NK-92 treated with Interleukin-12 subunit alpha and Interleukin-12 subunit beta, amount 100 ng/mL, for 24 hours (cell line): ENCODE data around the gene C9orf50.
"Not testable (repeated sequence)": the region's sequence is repeated elsewhere in the genome, so short reads cannot be mapped to it uniquely, and the experiment has no call there.

ENCODE experiments used
- DNase-seq: peaks from one replicate; lab custom pipeline; 2025; lab: John Stamatoyannopoulos, UW

The C9orf50 gene

GRCh38 chr9:129648092-129648763 lies 27.3 kb upstream of the C9orf50 start:
- DNase-seq, result no peak

- no peak for DNase-seq
These were observed 26.7 kb upstream of the C9orf50 start for GRCh38 chr9:129647635-129648034.

- DNase-seq, result no peak
These were observed 25.8 kb upstream of the C9orf50 start for GRCh38 chr9:129646654-129647053.

- no peak for DNase-seq
These were observed 25.4 kb upstream of the C9orf50 start for GRCh38 chr9:129646252-129646651.

GRCh38 chr9:129644902-129645301 lies 24.0 kb upstream of the C9orf50 start:
- no peak for DNase-seq

- DNase-seq, result no peak
These were observed 23.5 kb upstream of the C9orf50 start for GRCh38 chr9:129644365-129644764.

GRCh38 chr9:129643706-129644105 lies 22.8 kb upstream of the C9orf50 start:
- no peak for DNase-seq

GRCh38 chr9:129641750-129642585 lies 21.1 kb upstream of the C9orf50 start, which contains the start of gene ASB6:
TSS of gene ASB6 (minus strand) at chr9:129642151. CDS start at chr9:129641999, 152 bp downstream.
- peak; percentile 92 for DNase-seq

GRCh38 chr9:129640871-129641749 lies 20.2 kb upstream of the C9orf50 start:
- no peak for DNase-seq

- DNase-seq, result no peak
These were observed 19.4 kb upstream of the C9orf50 start for GRCh38 chr9:129640086-129640870.

- no peak for DNase-seq
These were observed 18.8 kb upstream of the C9orf50 start for GRCh38 chr9:129639756-129640085.

GRCh38 chr9:129639034-129639630 lies 18.2 kb upstream of the C9orf50 start:
- no peak for DNase-seq

- no peak for DNase-seq
These were observed 17.0 kb upstream of the C9orf50 start for GRCh38 chr9:129637673-129638439.

- no peak for DNase-seq
These were observed 16.2 kb upstream of the C9orf50 start for GRCh38 chr9:129637102-129637501.

GRCh38 chr9:129636343-129636742 lies 15.4 kb upstream of the C9orf50 start:
- not testable (repeated sequence) for DNase-seq

- DNase-seq, result no peak
These were observed 14.5 kb upstream of the C9orf50 start for GRCh38 chr9:129635099-129636065.

- DNase-seq, result no peak
These were observed 12.9 kb upstream of the C9orf50 start for GRCh38 chr9:129633848-129634247.

GRCh38 chr9:129633207-129633606 lies 12.3 kb upstream of the C9orf50 start:
- no peak for DNase-seq

GRCh38 chr9:129632460-129632859 lies 11.6 kb upstream of the C9orf50 start:
- DNase-seq, result no peak
